GM10847 (cell line): Measurements from ENCODE around the gene AGRP.

Experiments used
- POLR2A ChIP-seq: IDR thresholded peaks from 2 replicates; pipeline ENCODE4 v1.6.1; 2011; ENCODE audit not compliant: insufficient read length; ENCODE audit errors: extremely low read depth

AGRP gene

GRCh38 chr16:67516296-67517154 lies 33.2 kb upstream of the AGRP start:
- no peak for TF ChIP-seq POLR2A

- TF ChIP-seq POLR2A: no peak
These were observed 31.1 kb upstream of the AGRP start for GRCh38 chr16:67514382-67514828.

GRCh38 chr16:67509016-67509415 lies 25.7 kb upstream of the AGRP start:
- no peak for TF ChIP-seq POLR2A

GRCh38 chr16:67506468-67506867 lies 23.1 kb upstream of the AGRP start:
- TF ChIP-seq POLR2A: no peak

- no peak for TF ChIP-seq POLR2A
These were observed 21.0 kb upstream of the AGRP start for GRCh38 chr16:67504031-67505021.

GRCh38 chr16:67499106-67499505 lies 15.8 kb upstream of the AGRP start:
- no peak for TF ChIP-seq POLR2A

- TF ChIP-seq POLR2A: no peak
These were observed 7.2 kb upstream of the AGRP start for GRCh38 chr16:67490335-67491096.

GRCh38 chr16:67489401-67490083 lies 6.2 kb upstream of the AGRP start:
- TF ChIP-seq POLR2A: no peak

- TF ChIP-seq POLR2A: no peak
These were observed 3.5 kb upstream of the AGRP start for GRCh38 chr16:67486805-67487204.

- no peak for TF ChIP-seq POLR2A
These were observed 581 bp upstream of the AGRP start for GRCh38 chr16:67483731-67484525.

GRCh38 chr16:67482233-67482924 lies 968 bp downstream of the AGRP start:
- TF ChIP-seq POLR2A: no peak

- no peak for TF ChIP-seq POLR2A
These were observed 1.6 kb downstream of the AGRP start for GRCh38 chr16:67481561-67482232.

- TF ChIP-seq POLR2A: no peak
These were observed 2.4 kb downstream of the AGRP start, which contains the start of gene ATP6V0D1 for GRCh38 chr16:67480833-67481560. Gene ATP6V0D1, minus strand, starts transcription at chr16:67481157. Its CDS starts 71 bp downstream, at chr16:67481086.
